Choroid plexus epithelial cell (primary cell): ENCODE results near the gene RHOA.

Experiments used
- DNase-seq: peaks from one replicate; pipeline ENCODE4 v3.0.0-alpha.2; 2010; ENCODE audit warnings: low read depth
- H3K4me3 ChIP-seq: 2 replicates; pipeline ENCODE4 v1.5.1; 2011; ENCODE audit warnings: low read depth, mild to moderate bottlenecking, control low read depth, low read length, moderate library complexity
- CTCF ChIP-seq: conservative IDR thresholded peaks from 2 replicates; pipeline ENCODE4 v1.5.1; 2011; ENCODE audit warnings: low read depth, mild to moderate bottlenecking, control low read depth, inconsistent platforms, low read length, moderate library complexity

RHOA gene

GRCh38 chr3:49387721-49388120 lies 24.1 kb downstream of the RHOA start:
- DNase-seq = no peak
- no peak for TF ChIP-seq CTCF
- H3K4me3 ChIP-seq = no peak overlapping the region

- no peak for TF ChIP-seq CTCF
- DNase-seq = no peak
- no peak overlapping the region for H3K4me3 ChIP-seq
Observed at GRCh38 chr3:49386056-49386756, 25.6 kb downstream of the RHOA start.

GRCh38 chr3:49385617-49386016 lies 26.2 kb downstream of the RHOA start:
- TF ChIP-seq CTCF = no peak
- DNase-seq = no peak

GRCh38 chr3:49383387-49383786 lies 28.4 kb downstream of the RHOA start:
- no peak for DNase-seq
- TF ChIP-seq CTCF = no peak
- no peak overlapping the region for H3K4me3 ChIP-seq

More at GRCh38 chr3:49385617-49386016, 26.2 kb downstream of the RHOA start:
- H3K4me3 ChIP-seq = no peak overlapping the region

- peak; percentile 81 for DNase-seq
- no peak overlapping the region for H3K4me3 ChIP-seq
- no peak for TF ChIP-seq CTCF
Observed at GRCh38 chr3:49378249-49378895, 33.4 kb downstream of the RHOA start.

- TF ChIP-seq CTCF = no peak
- peak; percentile 42 for DNase-seq
- no peak overlapping the region for H3K4me3 ChIP-seq
Observed at GRCh38 chr3:49377483-49377882, 34.3 kb downstream of the RHOA start.

- no peak for TF ChIP-seq CTCF
- no peak for DNase-seq
- H3K4me3 ChIP-seq = no peak overlapping the region
Observed at GRCh38 chr3:49371946-49372345, 39.8 kb downstream of the RHOA start.
